HG03460 (cell line): ENCODE results near the gene NKAPL.
"Not testable (repeated sequence)": the region's sequence is repeated elsewhere in the genome, so short reads cannot be mapped to it uniquely, and the experiment has no call there.

ENCODE experiments used
- ATAC-seq: cut with Tn5 transposase; IDR thresholded peaks from one replicate; pipeline ENCODE4 v1.9.1; 2021; ENCODE audit not compliant: unreplicated experiment

Gene NKAPL

DNA sequence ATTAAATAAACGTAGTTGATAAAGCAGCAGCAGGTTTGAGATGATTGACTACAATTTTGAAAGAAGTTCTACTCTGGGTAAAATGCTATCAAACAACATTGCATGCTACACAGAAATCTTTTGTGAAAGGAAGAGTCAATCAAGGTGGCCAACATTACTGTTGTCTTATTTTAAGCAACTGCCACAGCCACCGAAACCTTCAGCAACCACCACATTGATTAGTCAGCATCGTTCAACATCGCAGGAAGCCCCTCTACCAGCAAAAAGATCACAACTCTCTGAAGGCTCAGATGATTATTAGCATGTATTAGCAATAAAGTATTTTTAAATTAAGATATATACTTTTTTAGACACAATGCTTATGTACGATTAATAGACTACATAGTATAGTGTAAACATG lies 36.2 kb downstream of the NKAPL start:
- no peak for ATAC-seq

DNA sequence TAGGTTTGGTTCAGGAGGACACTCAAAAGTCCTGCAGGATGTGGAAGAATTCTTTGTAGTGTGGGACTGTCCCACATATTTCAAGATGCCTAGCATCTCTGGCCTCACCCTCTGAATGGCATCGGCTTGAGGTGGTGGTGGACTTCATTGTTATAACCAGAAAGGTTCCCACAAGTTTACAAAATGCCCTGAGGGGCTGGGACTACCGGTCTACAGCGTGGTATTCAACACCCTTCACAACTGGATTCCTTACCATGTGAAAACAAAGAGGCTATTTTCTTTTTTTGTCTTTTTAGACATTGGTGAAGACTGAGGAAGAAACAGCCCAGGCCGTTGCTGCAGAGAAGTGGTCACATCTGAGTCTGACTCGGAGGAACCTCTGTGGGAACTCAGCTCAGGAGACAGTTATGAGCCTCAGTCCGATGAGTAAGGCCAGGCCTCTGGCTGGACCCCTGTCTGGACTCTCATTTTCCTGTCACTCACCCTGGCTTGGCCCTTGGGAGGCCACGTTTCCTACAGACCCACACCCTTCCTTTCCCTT lies 37.5 kb downstream of the NKAPL start:
- ATAC-seq, result no peak

DNA sequence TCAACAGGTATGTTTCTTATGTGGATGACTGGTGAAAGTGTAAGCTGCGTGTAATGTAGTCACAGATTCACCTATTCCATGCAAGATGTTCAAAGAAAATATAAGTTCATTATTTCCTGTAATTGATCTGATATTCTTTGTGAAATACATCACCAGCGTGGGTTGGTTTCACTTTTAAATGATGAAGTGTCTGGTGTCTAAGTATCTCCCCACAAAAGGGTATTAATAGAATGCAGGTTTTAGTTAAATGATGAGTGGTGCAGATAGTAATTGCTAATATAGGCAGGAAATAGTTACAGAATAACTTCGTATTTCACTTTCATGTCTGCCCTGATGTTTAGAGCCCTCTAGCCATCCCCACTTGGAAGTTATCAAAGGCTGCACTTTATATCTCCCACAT lies 44.5 kb downstream of the NKAPL start:
- ATAC-seq, result peak; percentile 88

DNA sequence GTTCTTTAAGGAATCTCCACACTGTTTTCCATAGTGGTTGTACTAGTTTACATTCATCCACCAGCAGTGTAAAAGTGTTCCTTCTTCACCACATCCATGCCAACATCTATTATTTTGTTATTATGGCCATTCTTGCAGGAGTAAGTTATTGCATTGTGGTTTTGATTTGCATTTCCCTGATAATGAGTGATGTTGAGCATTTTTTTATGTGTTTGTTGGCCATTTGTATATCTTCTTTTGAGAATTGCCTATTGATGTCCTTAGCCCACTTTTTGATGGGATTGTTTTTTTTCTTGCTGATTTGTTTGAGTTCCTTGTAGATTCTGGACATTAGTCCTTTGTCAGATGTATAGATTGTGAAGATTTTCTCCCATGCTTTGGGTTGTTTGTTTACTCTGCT lies 47.3 kb downstream of the NKAPL start:
- ATAC-seq, result not testable (repeated sequence)
